Activated gamma-delta T cell (primary cell): ENCODE measurements around the gene REG1B.

ENCODE experiments used
- DNase-seq: peaks from one replicate; lab custom pipeline; 2025; lab: John Stamatoyannopoulos, UW
- total RNA-seq, 2 donors: gene quantifications; one replicate each; lab custom pipeline; 2026; lab: John Stamatoyannopoulos, UW

REG1B gene, protein sequence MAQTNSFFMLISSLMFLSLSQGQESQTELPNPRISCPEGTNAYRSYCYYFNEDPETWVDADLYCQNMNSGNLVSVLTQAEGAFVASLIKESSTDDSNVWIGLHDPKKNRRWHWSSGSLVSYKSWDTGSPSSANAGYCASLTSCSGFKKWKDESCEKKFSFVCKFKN
- 0 reads per million in 2 donors for total RNA-seq

DNA sequence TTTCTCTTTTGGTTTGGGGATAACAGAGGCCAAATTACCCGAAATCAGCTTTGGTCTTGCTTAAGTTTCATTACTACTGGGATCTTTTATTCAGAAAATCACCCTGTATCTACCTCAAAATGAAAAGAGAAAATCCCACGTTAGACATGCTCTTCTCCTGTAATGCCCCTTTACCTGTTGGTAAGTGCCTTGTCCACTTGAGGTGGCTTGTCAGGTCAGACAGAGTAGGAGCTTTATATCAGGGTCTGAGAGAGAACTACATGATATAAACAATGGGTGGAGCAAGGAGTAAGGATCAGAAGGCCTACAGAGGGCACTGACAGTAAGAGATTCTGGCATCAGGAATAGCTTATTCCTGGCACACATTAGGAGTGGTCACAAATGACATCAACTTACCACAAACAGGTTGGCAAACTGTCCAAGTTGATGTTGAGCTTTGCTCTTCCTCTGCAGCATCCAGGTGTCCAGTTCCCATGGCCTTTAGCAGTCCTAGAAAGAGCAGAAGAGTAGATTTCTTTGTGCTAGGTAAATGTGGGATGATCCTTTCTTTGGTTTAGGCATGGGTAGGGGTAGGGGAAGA is at the start of gene REG1B:
TSS of gene REG1B (minus strand) at position 209 of the 580 bp plus-strand sequence. CDS start 381 bp downstream, outside the sequence.
- no peak for DNase-seq

DNA sequence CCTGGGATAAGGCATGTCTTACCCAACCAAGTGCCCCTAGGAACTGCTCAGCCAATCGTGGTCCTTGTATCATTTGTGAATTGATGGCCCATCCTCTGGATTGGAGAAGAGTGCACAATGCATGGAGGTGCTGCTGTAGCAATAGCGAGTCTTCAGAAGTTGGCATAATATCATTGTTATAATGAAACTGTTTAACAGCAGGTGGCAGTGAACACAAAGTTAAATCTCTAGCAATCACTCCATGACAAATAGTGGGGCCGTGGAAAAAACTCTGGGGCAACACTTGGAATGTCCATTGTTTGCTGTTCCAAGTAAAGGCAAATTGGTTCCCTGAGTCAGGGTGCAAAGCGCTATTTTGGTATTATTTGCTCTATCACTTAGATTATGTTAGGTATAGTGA is 43.9 kb upstream of the REG1B start:
- no peak for DNase-seq

DNA sequence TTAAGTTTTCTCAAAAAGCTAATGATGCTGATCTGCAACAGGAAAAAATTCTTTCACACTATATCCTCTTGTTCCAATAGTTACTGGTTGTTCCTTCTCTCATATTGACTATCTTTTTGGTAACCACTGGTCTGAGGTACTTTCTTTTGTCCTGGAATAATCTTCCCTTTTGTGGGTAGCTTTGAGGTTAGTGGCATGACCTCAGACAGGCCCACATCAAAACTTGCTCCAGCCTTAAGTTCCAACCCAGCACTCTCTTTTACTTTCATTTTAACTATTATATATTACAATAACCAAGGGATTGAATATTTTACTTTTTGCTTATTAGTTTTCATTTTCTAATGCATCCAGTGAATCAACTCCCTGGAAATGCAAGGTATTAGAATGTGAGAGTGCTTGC is 42.0 kb upstream of the REG1B start:
- no peak for DNase-seq

DNA sequence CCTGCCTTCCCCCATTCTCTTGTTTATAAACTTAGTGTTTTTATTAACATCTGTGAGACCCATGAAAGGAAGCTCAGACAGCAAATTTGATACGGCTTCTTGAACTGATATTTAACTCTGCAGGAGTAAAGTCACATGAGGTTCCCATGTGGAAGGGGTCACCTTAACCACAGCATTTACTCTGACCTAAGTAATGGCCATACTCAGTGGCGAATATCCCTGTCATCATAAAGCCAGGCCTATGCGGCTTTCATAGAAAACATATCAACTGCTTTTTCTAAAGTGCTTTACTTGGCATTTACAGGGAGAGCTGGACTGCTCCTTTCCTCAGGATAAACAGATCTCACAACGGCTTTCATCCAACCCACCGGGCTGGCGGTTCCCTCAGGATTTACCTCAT is 41.5 kb upstream of the REG1B start:
- no peak for DNase-seq

DNA sequence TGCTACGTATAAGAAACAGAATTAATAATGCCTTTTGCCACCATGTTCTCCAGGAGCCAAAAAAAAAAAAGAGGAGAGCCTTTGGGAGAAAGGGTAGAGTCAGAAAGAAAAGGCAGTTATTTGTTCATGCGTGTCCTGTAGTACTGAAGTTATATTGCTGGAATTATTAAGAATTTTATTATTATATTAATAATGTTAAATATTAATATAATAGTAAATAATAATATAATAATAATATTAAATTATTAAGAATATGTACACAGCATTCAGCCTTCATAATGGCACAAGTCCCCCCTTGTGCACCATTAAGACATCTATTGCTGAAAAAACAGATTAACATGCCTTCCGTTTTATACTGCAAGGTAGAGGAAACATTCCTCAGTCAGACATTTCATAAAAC is 40.6 kb upstream of the REG1B start:
- no peak for DNase-seq

DNA sequence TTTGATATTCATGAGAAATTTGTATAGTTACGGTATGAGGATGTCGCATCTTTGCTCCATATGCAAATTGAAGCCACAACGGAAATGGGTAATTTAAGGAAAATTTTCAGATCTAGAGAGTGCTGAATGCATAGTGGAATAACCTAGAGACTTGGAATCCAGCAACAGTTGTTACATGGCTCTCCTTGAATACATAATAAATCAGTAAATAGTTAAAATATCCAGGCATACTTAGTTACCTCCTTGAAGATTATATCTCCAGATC is 37.9 kb upstream of the REG1B start:
- DNase-seq: no peak

DNA sequence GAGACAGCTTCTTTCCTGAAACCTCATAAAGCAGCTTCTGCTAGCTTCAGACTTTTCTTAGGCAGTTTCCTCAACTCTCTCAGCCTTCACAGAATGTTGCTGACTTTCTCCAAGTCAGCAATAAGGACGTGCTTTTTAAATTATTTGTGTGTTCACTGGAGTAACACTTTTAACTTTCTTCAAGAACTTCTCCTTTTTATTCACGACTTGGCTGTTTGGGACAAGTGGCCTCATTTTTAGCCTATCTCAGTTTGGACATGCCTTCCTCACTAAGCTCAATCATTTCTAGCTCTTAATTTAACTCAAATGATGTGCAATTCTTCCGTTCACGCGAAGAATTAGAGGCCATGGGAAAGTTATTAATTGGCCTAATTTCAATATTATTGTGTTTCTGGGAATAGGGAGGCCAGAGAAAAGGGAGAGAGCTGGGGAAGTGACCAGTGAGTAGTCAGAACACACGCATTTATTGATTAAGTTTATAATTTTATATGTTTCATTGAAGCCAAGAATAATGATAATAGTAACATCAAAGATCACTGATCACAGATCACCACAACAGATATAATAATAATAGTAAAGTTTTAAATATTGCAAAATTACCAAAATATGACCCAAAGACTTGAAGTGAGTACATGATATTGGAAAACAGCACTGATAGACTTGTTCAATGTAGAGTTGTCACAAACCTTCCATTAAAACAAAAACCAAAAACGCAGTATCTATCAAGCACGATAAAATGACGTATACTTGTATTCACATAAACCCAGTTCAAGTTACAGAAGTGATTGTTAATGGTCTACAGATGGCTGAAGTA is 37.3 kb upstream of the REG1B start:
- DNase-seq: no peak

DNA sequence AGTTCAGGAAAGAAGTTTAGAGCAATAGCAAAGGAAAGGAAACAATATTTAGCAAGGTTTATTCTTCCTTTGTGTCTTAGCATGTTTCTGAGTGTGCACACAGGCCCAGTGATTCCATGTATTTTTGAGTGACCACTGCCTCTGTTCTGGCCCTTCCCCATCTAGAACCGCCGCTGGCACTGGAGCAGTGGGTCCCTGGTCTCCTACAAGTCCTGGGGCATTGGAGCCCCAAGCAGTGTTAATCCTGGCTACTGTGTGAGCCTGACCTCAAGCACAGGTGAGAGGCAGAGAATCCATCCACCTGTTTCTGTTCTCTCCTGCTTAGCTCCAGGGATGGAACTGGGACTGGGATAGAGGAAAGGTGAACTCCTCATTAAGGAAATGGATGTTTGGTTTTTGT is 34.9 kb upstream of the REG1B start:
- no peak for DNase-seq

DNA sequence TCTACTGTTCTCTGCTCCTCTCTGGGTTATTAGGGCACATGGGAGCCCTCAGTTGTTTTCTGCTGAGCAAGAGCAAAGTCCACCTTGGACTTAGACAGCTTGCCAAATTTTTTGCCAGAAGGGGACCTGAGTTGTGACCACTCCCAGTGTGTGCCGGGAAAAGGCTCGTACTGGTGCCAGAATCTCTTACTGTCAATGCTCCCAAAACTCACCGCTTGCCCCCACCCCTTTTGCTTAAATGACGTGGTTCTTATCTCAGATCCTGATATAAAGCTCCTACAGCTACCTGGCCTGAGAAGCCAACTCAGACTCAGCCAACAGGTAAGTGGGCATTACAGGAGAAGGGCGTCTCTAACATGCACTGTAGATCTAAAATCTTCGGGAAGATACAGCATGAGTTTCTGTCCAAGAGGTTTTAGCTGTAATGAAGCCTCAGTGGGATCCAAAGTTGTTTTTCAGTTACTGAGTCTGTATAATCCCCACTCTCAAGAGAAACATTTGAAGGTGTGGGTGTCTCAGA is 32.5 kb upstream of the REG1B start, which contains the start of gene REG1A:
TSS of gene REG1A (plus strand) at position 295 of the 520 bp plus-strand sequence. CDS start 374 bp downstream, outside the sequence.
- DNase-seq: no peak

DNA sequence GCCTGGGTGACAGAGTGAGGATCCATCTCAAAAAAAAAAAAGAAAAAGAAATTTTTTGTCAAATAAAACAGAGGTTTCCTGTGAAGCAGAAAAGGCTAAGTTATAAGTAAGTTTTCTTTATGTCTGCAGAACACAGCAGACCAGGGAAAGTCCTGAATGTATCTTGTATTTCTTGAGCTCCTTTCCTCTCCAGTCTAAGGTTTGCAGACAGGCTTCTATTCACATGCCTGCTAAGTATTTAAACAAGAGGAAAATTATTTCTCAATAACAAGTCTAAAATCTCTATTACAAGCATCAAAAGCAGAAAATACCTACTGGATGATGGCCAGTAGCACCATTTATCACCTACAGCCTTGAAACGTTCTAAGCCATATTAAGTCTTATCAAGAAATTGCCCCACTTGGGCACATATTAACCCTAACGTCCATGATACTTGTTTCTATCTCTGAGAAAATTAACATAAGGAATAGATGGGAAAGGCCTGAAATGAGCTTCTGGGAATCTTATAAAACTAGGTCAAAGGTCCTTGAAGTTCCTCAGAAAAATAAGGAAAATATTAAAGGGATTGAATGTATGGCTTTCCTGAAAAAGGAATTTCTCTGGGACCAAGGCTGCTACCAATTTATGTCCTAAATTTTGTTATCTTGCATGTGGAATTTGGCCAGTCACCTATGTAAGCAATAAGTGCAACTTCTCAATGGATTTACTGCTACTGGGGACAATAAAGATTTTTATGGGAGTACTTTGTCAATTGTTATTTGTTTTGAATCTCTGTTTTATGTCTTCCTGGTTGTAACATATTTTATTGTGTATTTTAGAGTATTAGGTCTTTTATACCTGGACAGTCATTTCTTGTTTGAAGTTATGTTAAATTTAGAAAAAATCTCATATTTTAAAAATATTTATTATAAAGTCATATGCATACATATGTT is 29.5 kb upstream of the REG1B start:
- DNase-seq: no peak

DNA sequence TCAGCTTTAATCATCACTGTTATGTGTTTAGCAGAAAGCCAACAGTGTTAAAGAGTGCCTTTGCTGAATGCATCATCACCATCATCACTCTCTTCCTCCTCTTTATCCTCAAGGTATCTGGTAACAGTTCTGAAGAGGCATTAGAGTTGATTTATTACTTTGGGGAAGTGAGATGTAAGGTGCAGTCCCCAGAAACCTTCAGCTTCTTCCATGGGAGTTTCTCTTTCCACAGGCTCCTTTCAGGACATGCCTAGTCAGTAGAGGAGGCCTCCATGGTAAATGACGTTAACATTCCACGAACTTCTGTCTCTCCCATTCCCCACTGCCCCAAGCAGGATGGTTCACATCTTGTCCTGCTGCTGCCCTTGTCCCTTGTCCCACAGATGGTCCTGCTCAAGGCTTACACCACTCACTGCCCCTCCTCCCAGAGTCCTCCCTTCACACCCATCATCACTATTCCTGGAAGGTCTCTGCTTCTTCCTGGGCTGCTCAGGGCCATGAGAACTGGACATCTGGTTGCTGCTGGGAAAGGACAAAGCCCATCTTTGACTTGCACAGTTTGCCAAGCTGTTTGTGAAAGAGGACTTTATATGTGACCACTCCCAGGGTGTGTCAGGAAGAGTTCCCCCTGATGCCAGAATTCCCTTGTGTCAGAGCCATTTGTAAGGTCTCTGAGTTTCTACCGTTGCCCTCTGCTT is 27.2 kb upstream of the REG1B start:
- DNase-seq: no peak

DNA sequence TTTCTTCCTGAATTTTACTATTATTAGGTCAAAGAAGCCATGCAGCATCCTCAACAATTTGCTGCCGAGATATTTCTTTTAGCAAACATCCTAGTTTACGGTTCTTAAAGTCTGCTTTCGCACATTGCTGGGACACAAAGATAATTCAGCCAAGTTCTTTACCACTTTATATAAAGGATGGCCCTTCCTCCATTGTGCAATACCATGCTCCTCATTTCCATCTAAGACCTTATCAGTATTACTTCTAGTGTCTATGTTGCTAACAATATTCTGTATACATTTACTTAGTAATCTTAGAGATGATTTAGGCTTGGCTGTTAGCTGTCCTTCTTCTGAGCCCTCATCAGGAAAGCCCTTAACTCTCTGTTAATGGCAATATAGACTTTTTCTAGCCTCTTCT is 24.5 kb upstream of the REG1B start:
- DNase-seq: no peak

DNA sequence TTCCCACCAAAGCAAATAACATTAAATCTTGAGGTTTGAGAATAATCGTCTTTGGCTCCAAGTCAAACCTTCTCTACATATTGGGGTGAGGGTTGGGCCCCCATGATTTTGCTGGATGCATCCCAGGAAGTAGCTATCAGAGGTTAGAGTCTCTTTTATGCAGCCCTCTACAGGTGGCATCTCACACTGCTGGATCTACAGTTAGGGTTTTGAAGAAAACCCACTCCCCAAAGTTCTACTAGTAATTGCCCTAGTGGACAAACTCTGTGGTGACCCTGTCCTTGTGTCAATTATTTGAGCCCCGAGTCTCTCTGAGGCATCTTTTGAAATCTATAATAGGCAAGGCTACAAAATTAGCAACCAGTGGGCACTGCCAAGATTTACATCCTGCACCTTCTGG is 17.5 kb upstream of the REG1B start:
- no peak for DNase-seq

DNA sequence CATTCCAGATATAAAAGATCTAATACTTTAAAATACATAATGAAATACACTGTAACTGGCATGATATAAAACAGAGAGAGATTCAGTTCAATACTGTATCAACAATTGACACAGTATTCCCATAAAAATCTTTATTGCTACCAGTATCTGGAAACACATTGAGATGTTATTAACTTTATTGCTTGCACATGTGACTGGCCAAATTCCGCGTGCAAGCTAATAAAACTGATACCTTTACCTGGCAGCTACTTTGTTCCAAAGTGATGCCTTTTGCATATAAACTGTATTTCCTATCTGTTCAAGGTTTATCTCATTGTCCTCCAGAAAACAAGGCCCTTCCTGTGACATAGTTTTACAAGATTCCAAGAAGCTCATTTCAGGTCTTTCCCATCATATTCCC is 15.4 kb upstream of the REG1B start:
- DNase-seq: no peak

DNA sequence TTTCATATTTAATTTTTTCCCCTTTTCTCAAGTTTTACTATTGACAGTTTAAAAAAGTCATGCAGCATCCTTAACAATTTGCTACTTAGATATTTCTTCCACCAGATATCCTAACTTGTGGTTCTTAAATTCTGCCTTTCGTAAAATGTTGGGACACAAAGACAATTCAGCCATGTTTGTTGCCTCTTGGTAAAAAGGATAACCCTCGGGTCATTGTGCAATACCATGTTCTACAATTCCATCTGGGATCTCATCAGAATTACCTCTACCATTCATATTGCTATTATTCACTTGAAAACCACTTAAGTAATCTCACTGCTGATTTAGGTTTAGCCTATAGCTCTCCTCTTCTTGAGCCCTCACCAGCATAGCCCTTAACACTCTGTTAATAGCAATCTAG is 13.2 kb upstream of the REG1B start:
- DNase-seq: no peak

DNA sequence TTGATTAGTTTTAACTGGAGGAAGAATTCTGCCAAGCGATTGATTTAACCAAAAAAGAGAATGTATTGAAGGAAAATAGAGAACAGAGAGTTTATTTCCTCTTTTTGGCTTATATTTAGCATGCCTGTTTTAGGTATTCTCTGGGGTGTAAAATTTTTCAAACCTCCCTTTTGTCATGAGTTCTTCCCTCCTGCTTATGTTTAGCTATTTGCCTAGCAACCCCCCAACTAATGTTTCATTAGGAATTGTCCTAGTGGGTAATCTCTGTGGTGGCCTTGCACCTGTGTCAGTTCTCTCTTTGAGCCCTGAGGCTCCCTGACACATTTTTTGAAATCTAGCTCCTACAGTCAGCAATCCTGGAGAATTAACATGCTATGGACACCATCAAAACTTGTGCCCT is 12.5 kb upstream of the REG1B start:
- no peak for DNase-seq

DNA sequence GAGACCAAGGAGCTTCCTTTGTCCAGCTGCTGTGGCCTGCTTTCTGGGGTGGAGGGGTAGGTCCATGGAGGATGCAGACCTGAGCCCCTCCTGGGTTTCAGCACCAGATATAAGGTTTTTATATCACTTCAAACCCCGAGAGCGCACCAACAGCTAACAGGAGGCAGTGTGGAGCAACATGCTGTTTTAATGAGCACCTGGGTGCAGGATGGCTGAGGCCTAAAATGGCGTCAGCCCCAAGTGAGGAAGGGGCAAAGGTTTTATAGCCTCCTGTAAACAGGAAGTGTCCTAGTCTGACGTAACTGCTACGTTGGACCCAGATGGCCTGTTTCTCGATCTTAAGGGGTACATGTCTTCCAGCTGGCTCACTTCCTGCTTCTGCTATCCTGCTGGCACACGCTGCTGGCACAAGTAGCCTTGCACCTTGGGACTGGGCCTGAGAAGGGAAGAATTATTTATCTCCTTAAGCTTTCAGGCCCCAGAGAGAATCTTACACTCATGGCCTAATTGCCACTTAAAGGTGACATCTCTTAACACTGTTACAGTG is 11.4 kb upstream of the REG1B start:
- no peak for DNase-seq

DNA sequence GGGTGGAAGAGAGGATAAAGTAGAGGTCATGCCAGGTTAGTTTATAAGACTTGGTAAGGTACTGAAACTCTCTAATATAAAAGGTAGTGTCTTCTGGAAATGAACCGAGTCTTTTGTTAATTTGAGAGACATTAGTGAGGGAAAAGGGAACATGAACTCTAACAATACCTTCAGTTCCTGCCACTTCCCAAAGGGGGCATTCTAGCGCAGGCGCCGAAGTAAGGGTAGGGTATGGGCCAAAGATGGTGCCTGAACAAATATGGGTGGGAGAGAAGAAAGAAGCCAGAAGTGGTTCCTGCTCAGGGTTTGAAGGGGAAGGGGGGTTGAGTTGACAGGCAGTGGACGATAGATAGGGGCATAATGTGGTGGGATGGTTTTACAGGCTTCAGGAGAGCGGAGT is 10.1 kb upstream of the REG1B start:
- DNase-seq: no peak

DNA sequence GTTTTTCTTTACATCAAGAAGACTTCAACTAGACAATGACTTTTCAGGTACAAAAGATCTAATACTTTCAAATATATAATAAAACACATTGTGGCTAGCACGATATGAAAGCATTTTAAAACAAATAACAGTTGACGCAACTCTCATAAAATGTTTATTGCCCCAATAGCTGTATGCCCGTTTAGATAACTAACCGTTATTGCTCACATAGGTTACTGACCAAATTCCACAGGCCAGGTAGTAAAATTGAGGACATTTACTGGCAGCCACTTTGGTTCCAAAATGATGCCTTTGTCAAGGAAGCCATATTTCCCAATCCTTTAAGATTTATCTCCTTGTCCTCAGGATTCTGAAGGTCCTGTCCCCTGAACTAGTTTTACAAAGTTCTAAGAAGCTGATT is 2.9 kb upstream of the REG1B start:
- DNase-seq: no peak

DNA sequence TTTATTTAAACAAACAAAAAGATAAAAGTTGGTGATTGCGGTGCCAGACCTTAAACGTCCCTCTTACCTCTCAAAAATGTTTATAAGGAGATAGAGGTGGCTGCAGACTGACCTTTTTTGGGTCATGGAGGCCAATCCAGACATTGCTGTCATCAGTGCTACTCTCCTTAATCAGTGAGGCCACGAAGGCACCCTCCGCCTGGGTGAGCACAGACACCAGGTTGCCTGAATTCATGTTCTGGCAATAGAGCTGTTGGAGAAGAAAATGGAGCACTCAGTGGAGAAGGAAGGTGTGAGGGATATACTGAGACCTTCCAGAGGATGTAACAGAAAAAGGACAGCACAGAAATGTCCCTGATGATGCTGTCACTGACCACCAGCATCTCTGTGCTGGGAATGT is 1.5 kb downstream of the REG1B start:
- no peak for DNase-seq

DNA sequence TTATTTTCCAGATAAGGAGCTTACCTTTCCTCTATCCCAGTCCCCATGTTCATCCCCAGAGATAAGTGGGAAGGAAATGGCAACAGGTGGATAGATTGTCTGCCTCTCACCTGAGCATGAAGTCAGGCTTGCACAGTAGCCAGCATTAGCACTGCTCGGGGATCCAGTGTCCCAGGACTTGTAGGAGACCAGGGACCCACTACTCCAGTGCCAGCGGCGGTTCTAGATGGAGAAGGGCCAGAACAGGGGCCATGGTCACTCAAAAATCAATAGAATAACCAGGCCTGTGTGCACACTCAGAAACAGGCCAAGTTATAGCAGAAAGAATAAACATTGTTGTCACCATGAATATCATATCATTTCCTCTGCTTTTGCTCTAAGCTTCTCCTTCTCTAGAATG is 2.4 kb downstream of the REG1B start:
- DNase-seq: no peak
